HepG2 (cell line): Measurements from ENCODE around the gene ARHGAP33. TPM values are rescaled to one million over a fixed set of nuclear protein-coding genes. Genes with fewer than 3 reads are reported as not detected.

Source experiments
- DMAP1 ChIP-seq: IDR thresholded peaks from 2 replicates; pipeline ENCODE4 v1.6.1; 2016
- ELF4 ChIP-seq: sonication (generic); formaldehyde crosslinking; IDR thresholded peaks from 2 replicates; pipeline ENCODE4 v1.5.0; 2020; ENCODE audit warnings: missing genetic modification reagents, mild to moderate bottlenecking, moderate library complexity, borderline replicate concordance
- FOXM1 ChIP-seq: sonication (generic); formaldehyde crosslinking; IDR thresholded peaks from 2 replicates; pipeline ENCODE4 v1.5.0; 2020; ENCODE audit warnings: missing genetic modification reagents
- GATAD2A ChIP-seq: IDR thresholded peaks from 2 replicates; pipeline ENCODE4 v1.6.1; 2016
- KDM4B ChIP-seq: sonication (generic); formaldehyde crosslinking; IDR thresholded peaks from 2 replicates; pipeline ENCODE4 v1.4.0; 2020; ENCODE audit warnings: missing genetic modification reagents
- ONECUT2 ChIP-seq: sonication (generic); formaldehyde crosslinking; IDR thresholded peaks from 2 replicates; pipeline ENCODE4 v1.4.0; 2020; ENCODE audit warnings: missing genetic modification reagents
- PPARG ChIP-seq: conservative IDR thresholded peaks from 2 replicates; pipeline ENCODE4 v1.6.1; 2016; ENCODE audit warnings: missing biosample characterization, missing genetic modification reagents
- SAP130 ChIP-seq: IDR thresholded peaks from 2 replicates; pipeline ENCODE4 v1.6.1; 2016; ENCODE audit warnings: low read depth
- SP4 ChIP-seq: sonication (generic); formaldehyde crosslinking; IDR thresholded peaks from 2 replicates; pipeline ENCODE4 v1.8.1; 2023; ENCODE audit warnings: mild to moderate bottlenecking, missing genetic modification reagents
- TBP ChIP-seq: sonication (generic); formaldehyde crosslinking; IDR thresholded peaks from 2 replicates; pipeline ENCODE4 v1.5.0; 2020; ENCODE audit warnings: missing genetic modification reagents
- TFDP2 ChIP-seq: sonication (generic); formaldehyde crosslinking; IDR thresholded peaks from 2 replicates; pipeline ENCODE4 v1.4.0; 2020; ENCODE audit warnings: missing genetic modification reagents
- ZBTB14 ChIP-seq: sonication (generic); formaldehyde crosslinking; IDR thresholded peaks from 2 replicates; pipeline ENCODE4 v1.4.0; 2020; ENCODE audit warnings: missing genetic modification reagents
- ZNF224 ChIP-seq: sonication (generic); formaldehyde crosslinking; IDR thresholded peaks from 2 replicates; pipeline ENCODE4 v1.5.0; 2020; ENCODE audit warnings: mild to moderate bottlenecking, missing genetic modification reagents
- ZNF234 ChIP-seq: sonication (generic); formaldehyde crosslinking; conservative IDR thresholded peaks from 2 replicates; pipeline ENCODE4 v1.5.1; 2020; ENCODE audit warnings: mild to moderate bottlenecking, missing genetic modification reagents
- ZNF333 ChIP-seq: sonication (generic); formaldehyde crosslinking; IDR thresholded peaks from 2 replicates; pipeline ENCODE4 v1.4.0; 2020; ENCODE audit warnings: mild to moderate bottlenecking, missing genetic modification reagents, borderline replicate concordance
- ZNF430 ChIP-seq: sonication (generic); formaldehyde crosslinking; IDR thresholded peaks from 2 replicates; pipeline ENCODE4 v1.9.0; 2021; ENCODE audit warnings: mild to moderate bottlenecking, missing genetic modification reagents
- ZNF441 ChIP-seq: sonication (generic); formaldehyde crosslinking; IDR thresholded peaks from 2 replicates; pipeline ENCODE4 v1.7.0; 2021; ENCODE audit warnings: missing genetic modification reagents, borderline replicate concordance
- ZNF512B ChIP-seq: sonication (generic); formaldehyde crosslinking; IDR thresholded peaks from 2 replicates; pipeline ENCODE4 v1.5.1; 2020; ENCODE audit warnings: missing genetic modification reagents, mild to moderate bottlenecking, borderline replicate concordance
- ZNF530 ChIP-seq: sonication (generic); formaldehyde crosslinking; IDR thresholded peaks from 2 replicates; pipeline ENCODE4 v1.5.0; 2020; ENCODE audit warnings: low read depth, mild to moderate bottlenecking, missing genetic modification reagents
- ZNF607 ChIP-seq: sonication (generic); formaldehyde crosslinking; IDR thresholded peaks from 2 replicates; pipeline ENCODE4 v1.5.1; 2020; ENCODE audit warnings: missing genetic modification reagents, mild to moderate bottlenecking, borderline replicate concordance
- polyA plus RNA-seq, 8 experiments: library from polyadenylated mRNA; depleted of rRNA in 3 of 8; stranded (reverse) in 7 of 8; unstranded in 1 of 8; fragments of >200 nt; fragmentation: Illumina TruSeq in 4 of 8; extraction: Trizol in 4 of 8; gene quantifications; 2 replicates each; pipeline versions ENCODE4 v1.2.1 to v1.2.3, GENCODE V29; 2011 to 2016; ENCODE audit warnings: low read depth in 4 of 8, missing spikeins in 1 of 8, mixed read lengths in 1 of 8; ENCODE audit not compliant: insufficient read depth in 1 of 8
- total RNA-seq, 5 experiments: library from RNA; depleted of rRNA; stranded (reverse); fragments of >200 nt; fragmentation: Illumina TruSeq; extraction: Trizol; gene quantifications; 2 replicates each; pipeline ENCODE4 v1.2.3, GENCODE V29; 2016; ENCODE audit warnings: low read depth in 1 of 5
- TF ChIP-seq, protein P1 (sequence below): sonication (generic); formaldehyde crosslinking; conservative IDR thresholded peaks from 2 replicates; pipeline ENCODE4 v1.8.0; 2022; ENCODE audit warnings: mild to moderate bottlenecking, moderate library complexity, missing genetic modification reagents

The ARHGAP33 gene
- total and polyA plus RNA-seq, 2 of the 13 experiments (the other 11 are each of a cell fraction or from before 2014, with no cell fraction given) = 1.3 to 2.7 TPM

GRCh38 chr19:35744430-35745327 is 30.7 kb upstream of the ARHGAP33 start (continued):
- TF ChIP-seq TBP (CRISPR knock-in tag) (no peak; the same call in 1 of the 2 replicates), TFDP2 (peak; percentile 83), ONECUT2 (CRISPR knock-in tag) (no peak), PPARG (CRISPR knock-in tag) (no peak), SAP130 (CRISPR knock-in tag) (peak; percentile 77), ZNF441 (CRISPR knock-in tag) (no peak), DMAP1 (CRISPR knock-in tag) (no peak), ZNF530 (CRISPR knock-in tag) (no peak), ZNF430 (CRISPR knock-in tag) (peak; percentile 99), ZNF512B (CRISPR knock-in tag) (no peak), ZNF607 (CRISPR knock-in tag) (no peak), ZNF333 (CRISPR knock-in tag) (0 out of 2 replicates have a peak, but pooled peaks have one; percentile 22), ZNF224 (CRISPR knock-in tag) (no peak), ZNF234 (CRISPR knock-in tag) (no peak), ZBTB14 (no peak), KDM4B (CRISPR knock-in tag) (no peak), SP4 (CRISPR knock-in tag) (peak; percentile 54; the same call in 1 of the 2 replicates), GATAD2A (CRISPR knock-in tag) (no peak), ELF4 (CRISPR knock-in tag) (no peak), FOXM1 (CRISPR knock-in tag) (no peak)
- TF ChIP-seq, protein P1, sequence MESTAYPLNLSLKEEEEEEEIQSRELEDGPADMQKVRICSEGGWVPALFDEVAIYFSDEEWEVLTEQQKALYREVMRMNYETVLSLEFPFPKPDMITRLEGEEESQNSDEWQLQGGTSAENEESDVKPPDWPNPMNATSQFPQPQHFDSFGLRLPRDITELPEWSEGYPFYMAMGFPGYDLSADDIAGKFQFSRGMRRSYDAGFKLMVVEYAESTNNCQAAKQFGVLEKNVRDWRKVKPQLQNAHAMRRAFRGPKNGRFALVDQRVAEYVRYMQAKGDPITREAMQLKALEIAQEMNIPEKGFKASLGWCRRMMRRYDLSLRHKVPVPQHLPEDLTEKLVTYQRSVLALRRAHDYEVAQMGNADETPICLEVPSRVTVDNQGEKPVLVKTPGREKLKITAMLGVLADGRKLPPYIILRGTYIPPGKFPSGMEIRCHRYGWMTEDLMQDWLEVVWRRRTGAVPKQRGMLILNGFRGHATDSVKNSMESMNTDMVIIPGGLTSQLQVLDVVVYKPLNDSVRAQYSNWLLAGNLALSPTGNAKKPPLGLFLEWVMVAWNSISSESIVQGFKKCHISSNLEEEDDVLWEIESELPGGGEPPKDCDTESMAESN (CRISPR knock-in tag) = peak; percentile 73; the same call in 1 of the 2 replicates
